Smooth muscle cell (in vitro differentiated cells): ENCODE data around the gene SLC25A23. TPM values are rescaled to one million over a fixed set of nuclear protein-coding genes. Genes with fewer than 3 reads are reported as not detected.

Source experiments
- DNase-seq: peaks from one replicate; lab custom pipeline; 2025; ENCODE audit not compliant: unreplicated experiment; lab: John Stamatoyannopoulos, UW
- H2AFZ ChIP-seq: fragments of 200-600 bp; sonication (generic); 2 replicates; pipeline ENCODE4 v1.6.0; 2016; ENCODE audit warnings: antibody characterized with exemption, low read depth, mild to moderate bottlenecking
- H3F3A ChIP-seq: fragments of 200-600 bp; sonication (generic); 2 replicates; pipeline ENCODE4 v1.6.0; 2017; ENCODE audit warnings: antibody characterized with exemption, low read depth
- H3K27ac ChIP-seq: fragments of 200-600 bp; sonication (generic); 2 replicates; pipeline ENCODE4 v1.5.1; 2016; ENCODE audit warnings: low read depth, mild to moderate bottlenecking
- H3K27me3 ChIP-seq: fragments of 200-600 bp; sonication (generic); 2 replicates; pipeline ENCODE4 v1.6.1; 2016; ENCODE audit warnings: low read depth, mild to moderate bottlenecking
- H3K36me3 ChIP-seq: fragments of 200-600 bp; sonication (generic); 2 replicates; pipeline ENCODE4 v1.5.1; 2016; ENCODE audit warnings: low read depth
- H3K4me1 ChIP-seq: fragments of 200-600 bp; sonication (generic); 2 replicates; pipeline ENCODE4 v1.5.1; 2016; ENCODE audit warnings: low read depth
- H3K4me2 ChIP-seq: fragments of 200-600 bp; sonication (generic); 2 replicates; pipeline ENCODE4 v1.6.0; 2016; ENCODE audit warnings: mild to moderate bottlenecking
- H3K4me3 ChIP-seq: fragments of 200-600 bp; sonication (generic); 2 replicates; pipeline ENCODE4 v1.5.1; 2016; ENCODE audit warnings: mild to moderate bottlenecking
- H3K79me2 ChIP-seq: fragments of 200-600 bp; sonication (generic); 2 replicates; pipeline ENCODE4 v1.6.0; 2016; ENCODE audit warnings: low read depth, mild to moderate bottlenecking
- H3K9ac ChIP-seq: fragments of 200-600 bp; sonication (generic); 2 replicates; pipeline ENCODE4 v1.6.0; 2016; ENCODE audit warnings: low read depth
- H3K9me3 ChIP-seq: fragments of 200-600 bp; sonication (generic); replicated peaks from 2 replicates; pipeline ENCODE4 v1.5.1; 2016; ENCODE audit warnings: low read depth
- H4K20me1 ChIP-seq: fragments of 200-600 bp; sonication (generic); 2 replicates; pipeline ENCODE4 v1.6.0; 2016; ENCODE audit warnings: low read depth
- CTCF ChIP-seq: fragments of 200-600 bp; sonication (generic); IDR thresholded peaks from 2 replicates; pipeline ENCODE4 v1.5.1; 2017; ENCODE audit warnings: borderline replicate concordance, mild to moderate bottlenecking, antibody characterized with exemption; ENCODE audit not compliant: insufficient read depth, poor library complexity, severe bottlenecking
- WGBS: methylation state at CpG from one replicate; pipeline ENCODE4 v1.1.7; 2016; ENCODE audit warnings: low lambda C conversion rate; 5-methylcytosine and 5-hydroxymethylcytosine counted together
- polyA plus RNA-seq: library from polyadenylated mRNA; unstranded; fragments of >200 nt; fragmentation: Nextera tagmentation; extraction: Ambion mirVana; gene quantifications from 2 replicates; pipeline ENCODE4 v1.2.1, GENCODE V29; 2016
- total RNA-seq: library from RNA; depleted of rRNA; stranded (reverse); fragments of >200 nt; gene quantifications from 2 replicates; pipeline ENCODE4 v1.2.3, GENCODE V29; 2014

The SLC25A23 gene
- total and polyA plus RNA-seq, 2 experiments from 2014 or later: 57.1 to 58.7 TPM

- 96% methylated on average over 8 of the region's 8 CpGs for WGBS
- no peaks in the 10 kb centered on the region for H3F3A ChIP-seq
- H3K27ac ChIP-seq: no peak overlapping the region
- H3K36me3 ChIP-seq: no peaks in the 10 kb centered on the region
- no peak overlapping the region for H3K4me2 ChIP-seq
- H3K9ac ChIP-seq: no peak overlapping the region
- H4K20me1 ChIP-seq: no peaks in the 10 kb centered on the region
- TF ChIP-seq CTCF: no peak
- H3K27me3 ChIP-seq: peaks cover 26% of the 10 kb centered on the region
- no peaks in the 10 kb centered on the region for H3K9me3 ChIP-seq
- peak overlapping the region; percentile 46 for H3K4me3 ChIP-seq
- no peaks in the 10 kb centered on the region for H3K79me2 ChIP-seq
- no peak for DNase-seq
- H2AFZ ChIP-seq: no peak overlapping the region
- H3K4me1 ChIP-seq: no peaks in the 10 kb centered on the region
Observed at GRCh38 chr19:6465663-6466062, 6.1 kb upstream of the SLC25A23 start.

- Histone ChIP-seq H2AFZ (no peak overlapping the region), H4K20me1 (no peaks in the 10 kb centered on the region), H3F3A (no peaks in the 10 kb centered on the region), H3K4me1 (no peaks in the 10 kb centered on the region), H3K27me3 (peaks cover 26% of the 10 kb centered on the region), H3K79me2 (no peaks in the 10 kb centered on the region), H3K4me3 (peak overlapping the region; percentile 46), H3K9ac (no peak overlapping the region), H3K27ac (no peak overlapping the region), H3K4me2 (peak overlapping the region; percentile 64), H3K36me3 (no peaks in the 10 kb centered on the region), H3K9me3 (no peaks in the 10 kb centered on the region)
- DNase-seq: no peak
- TF ChIP-seq CTCF: no peak
- WGBS: 41% methylated on average over 9 of the region's 9 CpGs
Observed at GRCh38 chr19:6465006-6465405, 5.4 kb upstream of the SLC25A23 start.

- Histone ChIP-seq H3K36me3 (no peaks in the 10 kb centered on the region), H3K79me2 (no peaks in the 10 kb centered on the region), H3K9ac (peak within 1 kb of the TSS; percentile 53), H2AFZ (no peak within 1 kb of the TSS), H3F3A (no peaks in the 10 kb centered on the region), H3K4me2 (peak within 1 kb of the TSS; percentile 64), H4K20me1 (no peaks in the 10 kb centered on the region), H3K27me3 (peaks cover 26% of the 10 kb centered on the region), H3K27ac (no peak within 1 kb of the TSS), H3K4me3 (peak within 1 kb of the TSS; percentile 46), H3K9me3 (no peaks in the 10 kb centered on the region), H3K4me1 (no peaks in the 10 kb centered on the region)
- WGBS: 2% methylated on average over 44 of the region's 65 CpGs
- TF ChIP-seq CTCF: no peak
- DNase-seq: no peak
Observed at GRCh38 chr19:6464070-6464873, 4.7 kb upstream of the SLC25A23 start, which contains the start of gene CRB3. TSS of gene CRB3 (plus strand) at chr19:6464271. CDS start at chr19:6464702, 431 bp downstream.
